HL-60 (cell line): ENCODE data around the gene CYB561D2.

Experiments used
- CTCF ChIP-seq: IDR thresholded peaks from one replicate; pipeline ENCODE4 v1.5.1; 2011; ENCODE audit warnings: low read length, control low read depth, inconsistent platforms; ENCODE audit not compliant: insufficient read depth
- TF ChIP-seq, protein P1 (sequence below): IDR thresholded peaks from 2 replicates; pipeline ENCODE4 v1.6.1; 2012; ENCODE audit warnings: low read depth; ENCODE audit not compliant: insufficient replicate concordance

GRCh38 chr3:50356553-50356952 is 5.9 kb downstream of the CYB561D2 start:
- TF ChIP-seq CTCF: no peak
- TF ChIP-seq, protein P1, sequence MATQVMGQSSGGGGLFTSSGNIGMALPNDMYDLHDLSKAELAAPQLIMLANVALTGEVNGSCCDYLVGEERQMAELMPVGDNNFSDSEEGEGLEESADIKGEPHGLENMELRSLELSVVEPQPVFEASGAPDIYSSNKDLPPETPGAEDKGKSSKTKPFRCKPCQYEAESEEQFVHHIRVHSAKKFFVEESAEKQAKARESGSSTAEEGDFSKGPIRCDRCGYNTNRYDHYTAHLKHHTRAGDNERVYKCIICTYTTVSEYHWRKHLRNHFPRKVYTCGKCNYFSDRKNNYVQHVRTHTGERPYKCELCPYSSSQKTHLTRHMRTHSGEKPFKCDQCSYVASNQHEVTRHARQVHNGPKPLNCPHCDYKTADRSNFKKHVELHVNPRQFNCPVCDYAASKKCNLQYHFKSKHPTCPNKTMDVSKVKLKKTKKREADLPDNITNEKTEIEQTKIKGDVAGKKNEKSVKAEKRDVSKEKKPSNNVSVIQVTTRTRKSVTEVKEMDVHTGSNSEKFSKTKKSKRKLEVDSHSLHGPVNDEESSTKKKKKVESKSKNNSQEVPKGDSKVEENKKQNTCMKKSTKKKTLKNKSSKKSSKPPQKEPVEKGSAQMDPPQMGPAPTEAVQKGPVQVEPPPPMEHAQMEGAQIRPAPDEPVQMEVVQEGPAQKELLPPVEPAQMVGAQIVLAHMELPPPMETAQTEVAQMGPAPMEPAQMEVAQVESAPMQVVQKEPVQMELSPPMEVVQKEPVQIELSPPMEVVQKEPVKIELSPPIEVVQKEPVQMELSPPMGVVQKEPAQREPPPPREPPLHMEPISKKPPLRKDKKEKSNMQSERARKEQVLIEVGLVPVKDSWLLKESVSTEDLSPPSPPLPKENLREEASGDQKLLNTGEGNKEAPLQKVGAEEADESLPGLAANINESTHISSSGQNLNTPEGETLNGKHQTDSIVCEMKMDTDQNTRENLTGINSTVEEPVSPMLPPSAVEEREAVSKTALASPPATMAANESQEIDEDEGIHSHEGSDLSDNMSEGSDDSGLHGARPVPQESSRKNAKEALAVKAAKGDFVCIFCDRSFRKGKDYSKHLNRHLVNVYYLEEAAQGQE: no peak
